GM20000 (cell line): Measurements from ENCODE around the gene HPSE2.

Source experiments
- DNase-seq: peaks from one replicate; pipeline ENCODE4 v3.0.0; 2012; ENCODE audit warnings: low spot score
- CTCF ChIP-seq: IDR thresholded peaks from 2 replicates; pipeline ENCODE4 v1.5.1; 2012; ENCODE audit warnings: mild to moderate bottlenecking, control low read depth; ENCODE audit errors: extremely low read depth, missing control alignments

Gene HPSE2

GRCh38 chr10:98855403-98856189 lies 380.1 kb downstream of the HPSE2 start:
- no peak for DNase-seq
- no peak for TF ChIP-seq CTCF

GRCh38 chr10:98852686-98853085 lies 383.0 kb downstream of the HPSE2 start:
- TF ChIP-seq CTCF: no peak
- DNase-seq: no peak

- TF ChIP-seq CTCF: no peak
- no peak for DNase-seq
Measured at GRCh38 chr10:98848361-98848760, 387.3 kb downstream of the HPSE2 start.

GRCh38 chr10:98846787-98847186 lies 388.9 kb downstream of the HPSE2 start:
- TF ChIP-seq CTCF: no peak
- DNase-seq: no peak

- no peak for DNase-seq
- no peak for TF ChIP-seq CTCF
Measured at GRCh38 chr10:98833542-98833941, 402.1 kb downstream of the HPSE2 start.

- TF ChIP-seq CTCF: no peak
- DNase-seq: no peak
Measured at GRCh38 chr10:98832738-98833137, 402.9 kb downstream of the HPSE2 start.

- no peak for DNase-seq
- TF ChIP-seq CTCF: no peak
Measured at GRCh38 chr10:98832196-98832595, 403.5 kb downstream of the HPSE2 start.
